RKO (cell line): ENCODE results near the gene DNAJC6.
"Not testable (repeated sequence)": the region's sequence is repeated elsewhere in the genome, so short reads cannot be mapped to it uniquely, and the experiment has no call there.

Source experiments
- DNase-seq: peaks from one replicate; pipeline ENCODE4 v3.0.0-alpha.2; 2016; ENCODE audit warnings: low spot score

Gene DNAJC6

DNA sequence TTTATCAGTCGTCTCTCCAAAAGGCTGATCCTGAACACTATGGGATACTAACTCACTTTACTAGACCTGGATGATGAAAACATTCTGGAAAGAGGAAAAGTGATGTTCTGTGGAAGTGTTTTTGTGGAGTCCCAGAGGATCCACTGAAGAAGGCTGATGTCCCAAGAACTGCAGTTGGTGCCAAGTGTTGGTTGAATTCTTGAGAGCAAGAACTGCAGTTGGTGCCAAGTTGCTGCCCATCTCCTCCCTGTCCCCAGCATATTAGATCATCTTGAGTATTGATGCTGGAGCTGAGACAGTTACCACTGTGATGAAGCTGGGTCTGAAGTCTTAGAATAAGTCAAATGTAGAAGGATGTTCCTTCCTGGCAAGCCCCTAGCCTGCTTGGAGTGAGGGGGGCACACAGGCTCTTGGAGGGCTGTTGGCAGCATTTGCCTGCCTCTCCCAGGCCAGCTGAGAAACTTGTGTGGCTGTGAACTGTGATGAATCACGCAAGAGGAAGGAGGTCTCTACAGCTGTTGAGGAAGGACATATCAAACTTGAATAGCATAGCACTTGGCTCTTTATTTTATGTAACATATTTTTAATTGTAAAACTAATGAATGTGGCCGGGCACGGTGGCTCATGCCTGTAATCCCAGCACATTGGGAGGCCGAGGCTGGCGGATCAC lies 48.1 kb downstream of the DNAJC6 start:
- DNase-seq = no peak

DNA sequence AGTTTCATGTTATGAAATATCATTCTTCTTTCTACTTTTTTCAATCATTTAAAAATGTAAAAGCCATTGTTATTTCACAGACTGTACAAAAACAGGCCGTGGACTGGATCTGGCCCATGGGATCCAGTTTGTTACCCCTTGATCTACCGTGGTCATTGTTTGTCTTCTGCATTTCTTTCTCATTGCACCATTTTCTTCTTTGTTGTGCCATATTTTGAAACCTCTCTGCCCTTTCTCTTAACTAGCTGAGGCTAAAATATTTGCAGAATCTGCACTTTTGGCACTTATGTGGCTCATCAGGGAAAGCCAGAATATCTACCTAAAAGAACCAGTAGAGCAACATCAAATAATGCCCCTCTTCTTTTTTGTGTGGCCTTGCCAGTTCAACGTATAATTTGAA lies 50.5 kb downstream of the DNAJC6 start:
- no peak for DNase-seq

DNA sequence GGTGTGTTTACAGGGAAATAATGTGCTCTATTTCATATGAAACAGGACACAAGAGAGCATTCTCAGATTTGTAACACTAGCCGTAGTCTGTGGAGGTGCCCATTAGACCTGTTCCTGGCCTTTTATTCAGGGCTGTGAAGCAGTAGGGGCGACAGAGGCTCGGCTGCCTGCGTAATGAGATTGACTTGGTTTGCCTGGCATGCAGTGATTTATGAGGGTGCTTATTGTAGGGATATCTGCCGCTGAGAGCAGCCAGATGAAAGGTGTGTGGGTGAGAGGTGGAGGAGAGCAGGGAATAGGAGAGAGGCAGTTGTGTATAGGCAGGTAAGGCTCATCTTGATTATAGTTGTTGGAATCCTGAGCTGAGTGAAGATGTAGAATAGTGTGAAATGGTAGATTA lies 51.3 kb downstream of the DNAJC6 start:
- no peak for DNase-seq

DNA sequence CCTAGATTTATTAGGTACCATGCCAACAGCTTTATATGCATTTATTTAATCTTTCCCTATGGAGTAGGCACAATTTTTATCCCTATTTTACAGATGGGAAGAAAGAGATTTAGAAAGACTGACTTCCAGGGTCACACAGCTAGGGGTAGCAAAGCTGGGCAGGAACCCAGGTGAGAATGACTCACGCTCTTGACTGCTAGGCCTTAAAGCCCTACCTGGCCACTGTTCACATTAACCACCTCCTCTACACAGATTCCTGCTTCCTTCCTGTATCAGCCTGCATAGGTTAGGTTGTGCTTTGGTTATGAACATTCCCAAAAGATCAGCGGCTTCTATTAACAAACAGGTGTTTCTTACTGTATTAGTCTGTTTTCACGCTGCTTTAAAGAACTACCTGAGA lies 53.2 kb downstream of the DNAJC6 start:
- DNase-seq = no peak

DNA sequence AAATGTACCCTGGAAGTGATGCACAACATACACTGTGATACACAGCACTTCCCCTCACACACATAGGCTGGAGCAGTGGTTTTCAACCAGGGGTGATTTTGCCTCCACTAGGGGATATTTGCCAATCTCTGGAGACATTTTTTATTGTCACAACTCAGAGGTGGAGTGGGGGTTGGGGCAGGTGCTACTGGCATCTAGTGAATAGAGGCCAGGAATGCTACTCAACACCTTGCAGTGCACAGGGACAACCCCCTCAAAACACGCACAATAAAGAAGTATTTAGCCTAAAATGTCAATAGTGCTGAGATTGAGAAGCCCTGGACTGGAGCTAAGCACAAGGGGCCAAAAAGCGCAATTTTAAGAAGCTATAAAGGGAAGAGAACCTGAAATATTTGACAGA lies 54.1 kb downstream of the DNAJC6 start:
- no peak for DNase-seq

DNA sequence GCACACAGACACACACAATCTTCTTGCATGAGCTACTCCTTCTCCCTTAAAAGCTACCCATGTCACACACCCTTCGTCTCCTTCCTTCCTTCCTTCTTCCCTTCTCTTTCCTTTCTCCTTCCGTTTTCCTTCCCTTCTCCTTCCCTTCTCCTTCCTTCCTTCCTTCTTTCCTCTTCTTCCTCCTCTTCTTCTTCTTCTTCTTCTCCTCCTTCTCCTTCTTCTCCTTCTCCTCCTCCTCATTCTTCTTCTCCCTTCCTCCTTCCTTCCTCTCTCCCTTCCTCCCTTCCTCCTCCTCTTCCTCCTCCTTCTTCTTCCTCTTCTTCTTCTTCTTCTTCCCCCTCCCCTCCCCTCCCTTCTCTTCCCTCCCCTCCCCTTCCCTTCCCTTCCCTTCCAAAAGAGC lies 59.1 kb downstream of the DNAJC6 start:
- no peak for DNase-seq

DNA sequence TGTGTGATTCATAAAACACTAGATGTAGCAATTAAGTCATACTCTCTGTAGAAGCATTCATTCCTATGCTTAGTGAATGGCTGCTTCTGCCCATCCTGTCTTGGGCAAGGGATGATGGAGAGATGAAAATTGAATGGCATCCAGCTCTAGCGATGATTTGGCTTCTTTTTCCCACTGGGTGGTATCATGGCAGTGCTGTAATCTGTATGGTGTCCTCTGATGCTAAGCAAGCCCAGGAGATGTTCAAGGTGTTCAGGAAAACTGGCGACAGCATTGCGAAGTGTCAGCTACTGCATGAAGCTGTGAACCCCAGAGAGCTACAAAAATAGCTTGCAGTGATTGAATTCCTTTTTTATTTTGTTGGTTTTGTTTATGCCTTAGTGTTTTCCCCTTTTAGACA lies 62.2 kb downstream of the DNAJC6 start:
- no peak for DNase-seq

DNA sequence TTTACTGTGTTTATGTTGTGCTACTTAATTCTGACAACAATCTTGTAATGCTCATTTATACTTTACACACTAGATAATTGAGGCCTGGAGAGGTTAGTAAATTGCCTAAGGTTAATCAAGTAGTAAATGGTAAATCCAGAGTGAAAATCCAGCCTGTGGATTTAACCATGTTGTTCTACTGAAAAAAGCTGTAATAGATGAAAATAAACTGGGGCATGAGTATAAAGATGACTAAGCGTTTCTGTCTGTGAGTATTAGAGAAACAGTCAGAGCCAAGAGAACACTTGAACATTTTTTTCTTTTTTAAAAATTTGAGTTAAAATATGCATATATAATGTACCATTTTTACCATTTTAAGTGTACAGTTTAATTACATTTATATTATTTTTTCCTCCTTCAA lies 63.2 kb downstream of the DNAJC6 start:
- no peak for DNase-seq

DNA sequence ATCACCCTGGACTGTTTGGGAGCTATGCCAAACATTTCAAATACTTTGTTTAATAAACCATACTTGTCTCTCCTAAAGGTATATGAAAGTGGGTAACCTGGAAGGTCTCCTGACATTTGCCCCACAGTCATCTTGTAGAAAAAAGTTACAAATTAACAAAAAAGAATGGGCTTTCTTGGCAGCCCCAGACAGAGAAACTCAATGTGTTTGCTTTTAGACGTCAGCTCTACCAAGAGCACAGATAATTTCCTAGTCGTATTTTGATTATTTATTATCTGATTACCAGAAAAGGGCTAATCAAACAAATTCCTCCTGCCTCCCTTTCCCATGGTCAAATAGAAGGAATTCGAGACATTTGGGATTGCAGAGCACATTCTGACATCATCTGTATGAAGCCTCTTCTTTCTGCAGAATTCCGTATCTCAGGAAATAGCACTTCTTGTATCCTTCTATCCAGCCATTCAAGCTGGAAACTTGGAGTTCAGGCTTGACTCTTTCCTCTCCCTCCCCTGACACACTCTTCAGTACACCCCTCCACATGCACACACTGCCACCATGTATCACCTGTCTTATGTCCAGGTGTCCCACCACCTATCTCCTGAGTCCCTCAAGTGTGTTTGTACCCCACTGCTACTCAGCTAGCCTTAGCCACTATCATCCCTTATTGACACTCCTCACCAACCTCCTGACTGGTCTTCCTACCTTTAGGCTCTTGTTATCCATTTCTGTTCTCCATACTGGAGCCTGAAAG lies 68.3 kb downstream of the DNAJC6 start:
- no peak for DNase-seq

DNA sequence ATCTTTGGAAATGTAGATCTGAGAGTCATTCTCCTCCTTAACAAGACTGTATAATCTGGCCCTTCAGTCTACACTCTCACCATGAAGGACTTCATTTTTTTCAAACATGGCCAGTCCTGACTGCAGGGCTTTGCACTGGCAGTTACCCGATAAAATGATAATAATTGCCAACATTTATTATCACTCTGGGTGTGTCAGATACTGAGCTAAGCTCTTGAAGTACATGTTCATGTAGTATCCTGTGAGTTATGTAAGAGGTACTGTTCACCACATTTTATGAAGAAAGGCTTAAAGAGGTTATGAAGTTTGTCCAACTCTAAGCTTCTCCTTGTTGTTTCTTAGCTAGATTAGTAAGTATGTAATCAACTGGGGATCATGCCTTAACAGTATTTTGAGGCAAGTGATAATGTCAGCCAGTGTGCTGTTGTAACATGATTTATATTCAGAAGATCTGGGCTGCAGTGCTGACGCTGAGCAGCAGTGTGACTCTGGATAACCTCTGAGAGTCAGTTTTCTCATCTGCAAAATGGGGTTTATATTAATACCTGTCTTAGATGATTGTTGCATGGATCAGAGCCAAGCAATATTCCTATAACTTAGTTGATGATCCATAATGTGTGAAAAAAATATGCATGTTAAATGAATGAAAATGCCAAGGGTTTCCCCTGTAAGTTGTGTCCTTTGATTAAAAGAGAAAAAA lies 69.1 kb downstream of the DNAJC6 start:
- no peak for DNase-seq

DNA sequence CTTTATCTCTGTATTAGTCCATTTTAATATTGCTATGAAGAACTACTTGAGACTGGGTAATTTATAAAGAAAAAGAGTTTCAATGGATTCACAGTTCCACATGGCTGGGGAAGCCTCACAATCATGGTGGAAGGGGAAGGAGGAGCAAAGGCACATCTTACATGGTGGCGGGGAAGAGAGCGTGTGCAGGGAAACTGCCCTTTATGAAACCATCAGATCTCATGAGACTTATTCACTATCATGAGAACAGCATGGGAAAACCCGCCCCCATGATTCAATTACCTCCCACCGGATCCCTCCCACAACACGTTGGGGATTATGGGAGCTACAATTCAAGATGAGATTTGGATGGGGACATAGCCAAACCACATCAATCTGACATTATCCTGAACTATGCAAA lies 75.1 kb downstream of the DNAJC6 start:
- DNase-seq = not testable (repeated sequence)

DNA sequence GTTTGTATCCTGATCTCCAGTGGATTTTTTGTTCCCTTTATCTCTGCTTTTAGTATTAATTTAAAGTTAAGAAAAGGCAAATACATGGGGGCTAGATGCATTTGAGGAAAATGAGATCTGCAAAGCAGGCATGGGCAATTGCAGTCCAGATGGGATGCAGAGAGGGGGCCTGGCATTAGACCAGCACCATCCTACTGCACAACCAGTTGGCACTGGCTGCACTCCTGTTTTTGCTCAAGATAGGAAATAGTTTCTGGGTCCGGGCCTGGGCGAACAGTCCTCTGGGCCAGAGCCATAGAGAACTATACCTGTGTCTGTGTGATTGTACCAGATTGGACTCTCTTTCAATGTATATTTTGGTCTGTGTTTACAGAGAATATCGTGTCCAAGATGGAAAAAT lies 77.1 kb downstream of the DNAJC6 start:
- no peak for DNase-seq

DNA sequence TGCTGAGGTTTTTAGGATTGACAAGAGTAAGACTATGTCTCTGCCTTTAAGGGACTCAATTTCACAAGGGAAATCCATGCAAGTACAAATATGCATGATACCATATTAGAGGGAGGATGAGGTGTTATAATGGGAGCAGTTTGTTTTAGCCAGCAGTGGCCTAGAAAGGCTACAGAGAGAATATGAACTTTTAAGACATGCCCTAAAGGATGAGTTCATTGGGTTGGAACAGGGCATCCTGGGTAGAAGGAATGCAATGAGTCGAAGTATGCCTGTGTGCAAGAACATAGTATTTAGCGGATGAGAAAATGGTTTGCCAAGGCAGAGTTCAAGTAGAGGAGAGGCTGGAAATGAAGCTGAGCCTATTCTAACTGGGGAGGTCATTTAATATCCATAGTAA lies 78.5 kb downstream of the DNAJC6 start:
- DNase-seq = no peak

DNA sequence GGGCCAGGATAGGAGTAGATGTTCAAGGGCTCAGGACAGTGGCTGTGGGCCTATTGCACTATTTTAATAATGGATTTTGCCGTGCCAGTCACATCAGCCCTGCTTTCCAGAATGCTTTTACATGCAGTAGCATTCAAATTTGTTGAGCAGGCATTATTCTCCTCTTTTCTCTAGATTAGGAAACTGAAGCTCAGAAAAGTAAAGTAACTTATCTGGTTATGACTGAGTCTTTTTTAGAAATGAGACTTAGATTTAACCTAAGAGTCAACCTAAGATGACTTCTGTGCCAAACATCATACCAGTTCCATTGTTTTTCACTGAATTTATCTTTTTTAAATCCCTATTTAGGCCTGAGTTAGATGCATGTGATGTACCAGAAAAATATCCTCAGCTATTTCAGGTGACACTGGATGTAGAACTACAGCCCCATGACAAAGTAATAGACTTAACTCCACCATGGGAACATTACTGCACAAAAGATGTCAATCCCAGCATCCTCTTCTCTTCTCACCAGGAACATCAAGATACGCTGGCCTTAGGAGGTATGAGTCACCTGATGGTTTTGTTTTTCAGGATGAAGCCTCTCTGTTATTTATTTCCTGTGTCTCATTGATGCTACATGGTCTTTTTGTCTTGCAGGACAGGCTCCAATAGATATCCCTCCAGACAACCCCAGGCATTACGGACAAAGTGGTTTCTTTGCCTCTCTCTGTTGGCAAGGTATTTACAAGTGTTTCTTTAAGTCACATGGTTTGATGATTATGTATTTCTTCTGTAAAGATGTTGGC lies 79.8 kb downstream of the DNAJC6 start:
- no peak for DNase-seq

DNA sequence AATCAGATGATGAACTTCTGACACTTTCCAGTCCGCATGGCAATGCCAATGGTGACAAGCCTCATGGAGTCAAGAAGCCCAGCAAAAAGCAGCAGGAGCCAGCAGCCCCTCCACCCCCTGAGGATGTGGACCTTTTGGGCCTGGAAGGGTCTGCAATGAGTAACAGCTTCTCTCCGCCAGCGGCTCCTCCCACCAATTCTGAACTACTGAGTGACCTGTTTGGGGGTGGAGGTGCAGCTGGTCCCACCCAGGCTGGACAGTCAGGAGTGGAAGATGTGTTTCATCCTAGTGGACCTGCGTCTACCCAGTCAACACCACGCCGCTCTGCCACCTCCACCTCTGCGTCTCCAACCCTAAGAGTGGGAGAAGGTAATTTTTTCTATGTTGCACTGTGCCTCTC lies 83.2 kb downstream of the DNAJC6 start:
- no peak for DNase-seq

DNA sequence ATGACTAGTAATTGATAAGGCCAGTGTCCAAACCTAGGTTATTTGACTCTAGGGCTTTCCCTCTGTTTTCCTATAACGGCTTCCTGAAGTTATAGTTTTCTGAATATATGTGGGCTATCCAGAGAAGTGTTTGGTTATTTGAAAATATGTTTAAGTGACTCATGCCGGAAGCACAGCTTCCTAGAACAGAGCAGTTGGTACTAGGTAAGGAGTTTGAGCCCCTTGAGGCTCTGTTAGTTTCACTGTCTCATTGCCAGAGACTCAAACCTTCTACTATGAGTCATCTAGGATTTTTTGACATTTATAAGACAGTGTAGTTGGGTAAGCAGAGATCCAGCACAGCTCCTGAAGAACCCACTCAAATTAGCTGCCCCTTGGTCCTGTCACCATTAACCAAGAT lies 84.0 kb downstream of the DNAJC6 start:
- no peak for DNase-seq

DNA sequence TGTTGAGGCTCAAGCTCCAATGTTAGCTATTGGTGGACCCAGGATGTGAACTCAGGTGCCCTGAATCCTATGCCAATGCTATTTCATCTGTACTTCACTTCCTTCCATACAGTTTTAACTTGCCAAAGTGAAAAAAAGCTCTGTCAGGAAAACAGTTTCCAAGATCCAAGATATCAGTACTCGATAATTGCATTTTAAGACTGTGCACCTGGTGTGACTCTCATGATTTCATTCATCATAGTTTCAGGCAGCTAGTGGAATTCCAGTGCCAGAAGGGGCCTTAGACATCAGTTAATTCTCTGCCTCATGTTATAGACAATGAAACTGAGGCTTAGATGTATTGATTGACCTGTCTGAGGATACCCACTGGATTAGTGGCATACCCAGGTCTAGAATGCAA lies 84.6 kb downstream of the DNAJC6 start:
- DNase-seq = no peak

DNA sequence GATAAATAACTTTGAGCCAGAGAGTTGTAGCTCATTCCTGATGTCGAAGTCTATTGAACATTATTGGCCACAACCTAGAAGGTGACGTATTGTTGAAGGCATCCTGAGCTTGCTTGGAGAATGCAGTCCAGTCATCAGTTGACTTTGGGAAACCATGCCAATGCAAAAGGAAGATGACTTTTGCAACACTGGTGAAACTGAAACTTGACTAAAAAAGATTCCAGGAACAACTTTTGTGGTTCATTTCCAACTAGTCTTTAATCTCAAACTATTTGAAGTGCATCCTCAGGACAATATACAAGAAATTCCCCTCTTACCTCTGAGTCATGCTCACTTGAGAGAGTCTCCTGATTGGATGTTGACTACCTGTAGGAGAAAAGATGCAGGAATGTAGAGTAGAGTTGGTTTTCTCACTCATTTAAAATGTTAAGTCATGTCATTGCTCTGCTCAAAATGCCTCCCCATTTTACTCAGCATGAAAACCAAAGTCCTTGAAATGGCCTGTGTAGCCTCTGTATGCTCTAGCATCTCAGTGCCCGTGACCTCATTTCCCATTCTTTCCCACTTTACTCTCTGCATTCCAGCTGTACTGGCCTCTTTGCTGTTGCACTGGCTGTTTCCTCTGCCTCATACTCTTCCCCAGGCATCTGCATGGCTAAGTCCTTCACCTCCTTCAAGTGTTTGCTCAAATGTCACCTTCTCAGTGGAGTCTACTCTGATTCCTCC lies 86.7 kb downstream of the DNAJC6 start:
- DNase-seq = no peak

DNA sequence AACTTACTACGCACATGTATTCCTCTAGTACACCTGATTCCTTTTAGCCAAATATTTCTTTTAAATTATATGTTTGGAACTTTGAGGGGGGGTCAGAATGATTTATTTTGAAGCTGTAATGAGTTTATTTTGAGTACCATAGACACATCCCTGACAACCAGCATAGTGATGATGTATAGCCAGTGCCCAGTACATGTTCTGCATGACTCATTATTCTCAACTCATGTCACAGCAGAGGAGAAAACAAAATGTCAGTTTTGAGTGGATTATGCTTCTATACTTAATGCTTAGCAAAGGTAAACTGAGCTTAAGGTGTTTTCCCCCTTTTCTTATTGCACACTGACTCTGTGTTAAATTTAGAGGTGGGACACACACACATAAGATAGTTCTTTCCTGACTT lies 88.7 kb downstream of the DNAJC6 start:
- no peak for DNase-seq

DNA sequence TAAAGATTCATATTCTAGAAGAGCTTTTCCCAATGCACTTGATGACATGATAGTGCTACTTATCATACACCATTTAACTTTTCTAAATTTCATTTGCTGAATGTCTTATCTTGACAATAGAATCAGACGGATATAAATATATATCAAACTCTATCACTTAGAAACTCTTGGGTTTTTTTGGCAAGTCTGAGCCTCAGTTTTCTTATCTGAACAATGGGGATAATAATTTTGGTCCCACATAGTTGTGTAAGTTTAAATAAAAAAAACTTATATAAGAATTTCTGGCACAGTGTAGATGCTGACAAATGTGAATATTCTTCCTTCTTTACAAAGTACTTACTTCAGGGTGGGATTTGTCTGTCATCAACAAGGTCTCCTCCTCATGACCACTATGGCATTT lies 89.7 kb downstream of the DNAJC6 start:
- no peak for DNase-seq

DNA sequence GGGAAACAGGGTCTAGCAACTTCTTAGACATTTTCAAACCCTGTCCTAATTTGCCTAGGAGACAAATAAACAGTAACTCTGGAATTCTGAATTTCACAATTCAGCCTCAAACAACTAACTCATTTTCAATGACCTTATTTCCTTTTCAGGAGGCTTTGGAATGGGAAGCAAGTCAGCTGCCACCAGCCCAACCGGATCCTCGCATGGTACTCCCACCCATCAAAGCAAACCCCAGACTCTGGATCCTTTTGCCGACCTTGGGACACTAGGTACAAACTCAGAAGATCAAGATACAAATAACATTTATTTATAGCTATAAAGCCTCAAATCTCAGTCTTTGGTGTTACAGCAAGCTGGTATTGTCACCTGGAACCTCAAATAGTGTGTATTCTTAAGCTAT lies 92.3 kb downstream of the DNAJC6 start:
- DNase-seq = no peak

DNA sequence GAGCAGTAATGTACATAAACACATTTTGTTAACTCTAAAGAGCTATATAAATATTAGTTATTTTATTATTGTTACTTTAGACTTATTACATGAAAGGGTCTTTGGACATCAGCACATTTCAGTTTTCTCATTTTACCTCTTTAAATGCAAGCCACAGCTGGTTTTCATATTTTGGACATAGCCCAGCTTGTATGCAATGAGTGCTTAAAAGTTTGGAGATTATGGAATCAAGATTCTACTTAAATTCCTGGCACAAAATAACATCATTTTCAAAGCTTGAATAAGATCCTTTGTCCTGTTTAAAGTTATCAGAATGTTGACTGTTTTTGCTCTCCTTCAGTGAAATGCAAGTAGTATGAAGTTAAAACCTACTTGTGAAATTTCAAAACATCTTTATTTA lies 95.6 kb downstream of the DNAJC6 start:
- DNase-seq = no peak
